GM23338 (cell line): ENCODE measurements around the gene KLK6. TPM values are rescaled to one million over a fixed set of nuclear protein-coding genes. Genes with fewer than 3 reads are reported as not detected.

ENCODE experiments used
- ATAC-seq: fragments of 200-7000 bp; cut with Tn5 transposase; 3 replicates; pipeline ENCODE4 v1.9.1; 2020
- DNase-seq: peaks from one replicate; pipeline ENCODE4 v3.0.0-alpha.2; 2015; ENCODE audit warnings: low spot score
- H2AFZ ChIP-seq: fragments of 200-600 bp; sonication (generic); 2 replicates; pipeline ENCODE4 v1.8.0; 2016; ENCODE audit warnings: antibody characterized with exemption, mild to moderate bottlenecking, moderate library complexity
- H3F3A ChIP-seq: fragments of 200-600 bp; sonication (generic); replicated peaks from 2 replicates; pipeline ENCODE4 v1.8.0; 2017; ENCODE audit warnings: antibody characterized with exemption, mixed run types, low read depth
- H3K27ac ChIP-seq: fragments of 200-600 bp; sonication (generic); 2 replicates; pipeline ENCODE4 v1.6.1; 2016; ENCODE audit warnings: low read depth
- H3K27me3 ChIP-seq: fragments of 200-600 bp; sonication (generic); 2 replicates; pipeline ENCODE4 v1.8.0; 2016; ENCODE audit warnings: mild to moderate bottlenecking, mixed run types, moderate library complexity; ENCODE audit not compliant: insufficient read depth
- H3K36me3 ChIP-seq: fragments of 200-600 bp; sonication (generic); 2 replicates; pipeline ENCODE4 v1.8.0; 2016; ENCODE audit warnings: mild to moderate bottlenecking; ENCODE audit not compliant: insufficient read depth
- H3K4me1 ChIP-seq: fragments of 200-600 bp; sonication (generic); 2 replicates; pipeline ENCODE4 v1.8.0; 2016; ENCODE audit warnings: mild to moderate bottlenecking, moderate library complexity; ENCODE audit not compliant: insufficient read depth
- H3K4me2 ChIP-seq: fragments of 200-600 bp; sonication (generic); 2 replicates; pipeline ENCODE4 v1.7.1; 2017; ENCODE audit warnings: mixed run types
- H3K4me3 ChIP-seq: fragments of 200-600 bp; sonication (generic); 2 replicates; pipeline ENCODE4 v1.6.1; 2016; ENCODE audit warnings: mixed run types
- H3K79me2 ChIP-seq: fragments of 200-600 bp; sonication (generic); replicated peaks from 2 replicates; pipeline ENCODE4 v1.8.0; 2017; ENCODE audit warnings: mild to moderate bottlenecking; ENCODE audit not compliant: insufficient read depth
- H3K9me2 ChIP-seq: fragments of 200-600 bp; sonication (generic); 2 replicates; pipeline ENCODE4 v1.8.0; 2017; ENCODE audit not compliant: insufficient read depth
- H4K20me1 ChIP-seq: fragments of 200-600 bp; sonication (generic); replicated peaks from 2 replicates; pipeline ENCODE4 v1.8.0; 2017; ENCODE audit warnings: mild to moderate bottlenecking; ENCODE audit not compliant: insufficient read depth
- H3K27ac Mint-ChIP-seq: 2 replicates; pipeline ENCODE4 v1.8.0; 2020; ENCODE audit warnings: inconsistent platforms, mild to moderate bottlenecking, moderate library complexity, mixed read lengths
- H3K27me3 Mint-ChIP-seq: 3 replicates; pipeline ENCODE4 v1.8.0; 2022; ENCODE audit warnings: low read depth, mild to moderate bottlenecking, moderate library complexity, mixed read lengths, inconsistent platforms; ENCODE audit not compliant: insufficient read depth, poor library complexity
- H3K36me3 Mint-ChIP-seq: 3 replicates; pipeline ENCODE4 v1.8.0; 2021; ENCODE audit warnings: low read depth, mild to moderate bottlenecking, inconsistent platforms, moderate library complexity, mixed read lengths
- H3K4me1 Mint-ChIP-seq: 3 replicates; pipeline ENCODE4 v1.8.0; 2020; ENCODE audit warnings: mild to moderate bottlenecking, inconsistent platforms, mixed read lengths
- H3K4me3 Mint-ChIP-seq: 3 replicates; pipeline ENCODE4 v1.8.0; 2021; ENCODE audit warnings: moderate library complexity, mild to moderate bottlenecking, inconsistent platforms, mixed read lengths
- H3K9me3 Mint-ChIP-seq: 3 replicates; pipeline ENCODE4 v1.8.0; 2020; ENCODE audit warnings: moderate library complexity, mild to moderate bottlenecking, inconsistent platforms, mixed read lengths
- CTCF ChIP-seq, 2 experiments: fragments of 200-600 bp in 1 of 2; sonication (generic) in 1 of 2; conservative IDR thresholded peaks; 2 replicates each; pipeline versions ENCODE4 v1.5.1 to v1.6.1; 2016 to 2017; ENCODE audit warnings: antibody characterized with exemption in 2 of 2, low read depth in 2 of 2, mild to moderate bottlenecking in 2 of 2, moderate library complexity in 1 of 2
- JUNB ChIP-seq: IDR thresholded peaks from one replicate; pipeline ENCODE4 v1.6.1; 2016; ENCODE audit warnings: antibody characterized with exemption; ENCODE audit not compliant: unreplicated experiment
- NANOG ChIP-seq: IDR thresholded peaks from 2 replicates; pipeline ENCODE4 v1.6.1; 2016; ENCODE audit warnings: antibody characterized with exemption, borderline replicate concordance
- POLR2AphosphoS5 ChIP-seq: IDR thresholded peaks from 2 replicates; pipeline ENCODE4 v1.6.1; 2016; ENCODE audit warnings: antibody characterized with exemption, low read depth
- REST ChIP-seq: IDR thresholded peaks from one replicate; pipeline ENCODE4 v1.6.1; 2018; ENCODE audit warnings: antibody characterized with exemption; ENCODE audit not compliant: unreplicated experiment
- ZNF331 ChIP-seq: fragments of 250-450 bp; sonication (Bioruptor Pico); IDR thresholded peaks from 2 replicates; pipeline ENCODE4 v1.5.0; 2020; ENCODE audit warnings: low read depth, mild to moderate bottlenecking, moderate library complexity
- ZNF462 ChIP-seq: fragments of 250-450 bp; sonication (Bioruptor Pico); IDR thresholded peaks from 2 replicates; pipeline ENCODE4 v1.5.0; 2020; ENCODE audit warnings: mild to moderate bottlenecking, moderate library complexity
- polyA plus RNA-seq: library from polyadenylated mRNA; unstranded; fragments of >200 nt; fragmentation: Nextera tagmentation; extraction: Ambion mirVana; gene quantifications from 2 replicates; pipeline ENCODE4 v1.2.1, GENCODE V29; 2016
- total RNA-seq: library from RNA; depleted of rRNA; stranded (reverse); fragments of >200 nt; shearing (Covaris generic); gene quantifications from 2 replicates; pipeline ENCODE4 v1.2.3, GENCODE V29; 2014

Gene KLK6
- total and polyA plus RNA-seq, 2 experiments from 2014 or later = 0.47 to 0.56 TPM

GRCh38 chr19:51009061-51009891 is 39.9 kb upstream of the KLK6 start:
- no peak for TF ChIP-seq JUNB
- TF ChIP-seq REST = no peak
- TF ChIP-seq POLR2AphosphoS5 = no peak
- TF ChIP-seq NANOG = no peak
- TF ChIP-seq ZNF331 = no peak
- no peak for TF ChIP-seq ZNF462 (CRISPR knock-in tag)
- no peak for TF ChIP-seq CTCF (conservative IDR thresholded peaks at IDR 0.05; ENCODE audit: low read depth in 2 of 2)

More at GRCh38 chr19:51009061-51009891, 39.9 kb upstream of the KLK6 start:
- DNase-seq (no peak), ATAC-seq (no peak)
- H3K4me3 Mint-ChIP-seq = no peak overlapping the region
- Histone ChIP-seq H3K4me1 (no peaks in the 10 kb centered on the region), H3F3A (no peaks in the 10 kb centered on the region), H4K20me1 (no peaks in the 10 kb centered on the region), H3K27ac (no peak overlapping the region), H3K79me2 (no peaks in the 10 kb centered on the region), H3K36me3 (no peaks in the 10 kb centered on the region), H3K27me3 (no peaks in the 10 kb centered on the region), H3K9me2 (no peaks in the 10 kb centered on the region), H3K4me2 (no peak overlapping the region), H3K4me3 (no peak overlapping the region), H2AFZ (no peak overlapping the region)
- no peaks in the 10 kb centered on the region for H3K4me1 Mint-ChIP-seq
- H3K27ac Mint-ChIP-seq = no peak overlapping the region
- peaks cover 2% of the 10 kb centered on the region for H3K27me3 Mint-ChIP-seq
- no peaks in the 10 kb centered on the region for H3K9me3 Mint-ChIP-seq
- no peaks in the 10 kb centered on the region for H3K36me3 Mint-ChIP-seq
